Head of caudate nucleus (tissue), 42 donors: ENCODE measurements around the gene CACNA1A.

Experiments used
- DNase-seq, 42 donors: peaks; one replicate each; pipeline versions ENCODE4 v3.0.0 to v3.0.0-alpha.2; 2020 to 2021; ENCODE audit warnings: mixed read lengths in 7 of 42
- intact Hi-C: fragments of 100-400 bp; cut with DNase I; formaldehyde crosslinking; loops from one replicate; pipeline ENCODE4 v1.15.0; 2022

The CACNA1A gene

GRCh38 chr19:13342672-13343071, 163.6 kb downstream of the CACNA1A start:
- DNase-seq = no peak
- intact Hi-C loops = no loop called here

- intact Hi-C loops = no loop called here
- DNase-seq = peak in 18 of 42 donors; percentile 5 to 54 (median 18)
These were observed 166.4 kb downstream of the CACNA1A start for GRCh38 chr19:13339869-13340268.

- intact Hi-C loops = no loop called here
These were observed 169.1 kb downstream of the CACNA1A start for GRCh38 chr19:13337181-13337580.

GRCh38 chr19:13334801-13335481, 171.3 kb downstream of the CACNA1A start:
- intact Hi-C loops = no loop called here
- DNase-seq = no peak

More at GRCh38 chr19:13337181-13337580, 169.1 kb downstream of the CACNA1A start:
- no peak for DNase-seq

- intact Hi-C loops = no loop called here
These were observed 176.0 kb downstream of the CACNA1A start for GRCh38 chr19:13330285-13330684.

GRCh38 chr19:13329766-13330165, 176.5 kb downstream of the CACNA1A start:
- intact Hi-C loops = no loop called here

More at GRCh38 chr19:13330285-13330684, 176.0 kb downstream of the CACNA1A start:
- no peak for DNase-seq

GRCh38 chr19:13328241-13328640, 178.0 kb downstream of the CACNA1A start:
- DNase-seq = no peak
- intact Hi-C loops = no loop called here

More at GRCh38 chr19:13329766-13330165, 176.5 kb downstream of the CACNA1A start:
- DNase-seq = no peak

GRCh38 chr19:13319526-13319925, 186.8 kb downstream of the CACNA1A start:
- intact Hi-C loops = no loop called here
- no peak for DNase-seq

- intact Hi-C loops = no loop called here
- DNase-seq = peak in 9 of 42 donors; percentile 5 to 46 (median 19)
These were observed 188.1 kb downstream of the CACNA1A start for GRCh38 chr19:13318190-13318589.

GRCh38 chr19:13315495-13315894, 190.8 kb downstream of the CACNA1A start:
- intact Hi-C loops = no loop called here

GRCh38 chr19:13314761-13315160, 191.5 kb downstream of the CACNA1A start:
- no peak for DNase-seq

More at GRCh38 chr19:13315495-13315894, 190.8 kb downstream of the CACNA1A start:
- DNase-seq = peak in 17 of 42 donors; percentile 12 to 63 (median 28)

GRCh38 chr19:13313875-13314274, 192.4 kb downstream of the CACNA1A start:
- DNase-seq = no peak
- intact Hi-C loops = no loop called here

More at GRCh38 chr19:13314761-13315160, 191.5 kb downstream of the CACNA1A start:
- intact Hi-C loops = no loop called here

- no peak for DNase-seq
- intact Hi-C loops = no loop called here
These were observed 196.4 kb downstream of the CACNA1A start for GRCh38 chr19:13309864-13310263.

- intact Hi-C loops = no loop called here
- DNase-seq = no peak
These were observed 202.7 kb downstream of the CACNA1A start for GRCh38 chr19:13303381-13304129.

- intact Hi-C loops = no loop called here
- DNase-seq = peak in 1 of 42 donors; percentile 23
These were observed 203.6 kb downstream of the CACNA1A start for GRCh38 chr19:13302526-13303270.

GRCh38 chr19:13301627-13302334, 204.5 kb downstream of the CACNA1A start:
- DNase-seq = no peak
- intact Hi-C loops = no loop called here

- no peak for DNase-seq
- intact Hi-C loops = no loop called here
These were observed 205.8 kb downstream of the CACNA1A start for GRCh38 chr19:13300421-13301030.

GRCh38 chr19:13299838-13300237, 206.4 kb downstream of the CACNA1A start:
- intact Hi-C loops = no loop called here
- peak in 27 of 42 donors; percentile 22 to 77 (median 43) for DNase-seq
